Ishikawa (cell line): ENCODE measurements around the gene SAT2.

Experiments used
- CEBPB ChIP-seq: IDR thresholded peaks from 2 replicates; pipeline ENCODE4 v1.6.1; 2012
- CREB1 ChIP-seq: IDR thresholded peaks from 2 replicates; pipeline ENCODE4 v1.6.1; 2012; ENCODE audit warnings: low read depth
- EGR1 ChIP-seq: IDR thresholded peaks from 2 replicates; pipeline ENCODE4 v1.6.1; 2012
- EP300 ChIP-seq: IDR thresholded peaks from 2 replicates; pipeline ENCODE4 v1.6.1; 2012; ENCODE audit warnings: borderline replicate concordance
- FOXM1 ChIP-seq: IDR thresholded peaks from 2 replicates; pipeline ENCODE4 v1.6.1; 2012; ENCODE audit warnings: low read depth, borderline replicate concordance
- MAX ChIP-seq: IDR thresholded peaks from 2 replicates; pipeline ENCODE4 v1.6.1; 2012
- NFIC ChIP-seq: IDR thresholded peaks from 2 replicates; pipeline ENCODE4 v1.6.1; 2012
- RAD21 ChIP-seq: IDR thresholded peaks from 2 replicates; pipeline ENCODE4 v1.6.1; 2012; ENCODE audit warnings: low read depth
- TAF1 ChIP-seq: IDR thresholded peaks from 2 replicates; pipeline ENCODE4 v1.6.1; 2012; ENCODE audit warnings: low read depth, mild to moderate bottlenecking
- TCF12 ChIP-seq: IDR thresholded peaks from 2 replicates; pipeline ENCODE4 v1.6.1; 2012; ENCODE audit warnings: low read depth
- TEAD4 ChIP-seq: IDR thresholded peaks from 2 replicates; pipeline ENCODE4 v1.6.1; 2012
- YY1 ChIP-seq: IDR thresholded peaks from 2 replicates; pipeline ENCODE4 v1.6.1; 2012; ENCODE audit warnings: low read depth
- ZBTB7A ChIP-seq: IDR thresholded peaks from 2 replicates; pipeline ENCODE4 v1.6.1; 2012; ENCODE audit warnings: low read depth
- TF ChIP-seq, protein P1 (sequence below): IDR thresholded peaks from 2 replicates; pipeline ENCODE4 v1.6.1; 2012; ENCODE audit warnings: low read depth, mild to moderate bottlenecking
- TF ChIP-seq, protein P2 (sequence below): IDR thresholded peaks from 2 replicates; pipeline ENCODE4 v1.6.1; 2012

SAT2 gene

GRCh38 chr17:7627250-7628121 lies at the start of gene SAT2:
SAT2 (minus strand) TSS chr17:7627821; CDS start chr17:7627635, 186 bp downstream.
- TF ChIP-seq EP300 (no peak), CREB1 (no peak), NFIC (no peak), EGR1 (peak; percentile 63; the same call in 1 of the 2 replicates), ZBTB7A (peak; percentile 84), FOXM1 (no peak), TAF1 (peak; percentile 70), MAX (no peak), TCF12 (no peak), RAD21 (no peak), TEAD4 (peak; percentile 48; the same call in 1 of the 2 replicates), CEBPB (no peak), YY1 (no peak)
- TF ChIP-seq, protein P1, sequence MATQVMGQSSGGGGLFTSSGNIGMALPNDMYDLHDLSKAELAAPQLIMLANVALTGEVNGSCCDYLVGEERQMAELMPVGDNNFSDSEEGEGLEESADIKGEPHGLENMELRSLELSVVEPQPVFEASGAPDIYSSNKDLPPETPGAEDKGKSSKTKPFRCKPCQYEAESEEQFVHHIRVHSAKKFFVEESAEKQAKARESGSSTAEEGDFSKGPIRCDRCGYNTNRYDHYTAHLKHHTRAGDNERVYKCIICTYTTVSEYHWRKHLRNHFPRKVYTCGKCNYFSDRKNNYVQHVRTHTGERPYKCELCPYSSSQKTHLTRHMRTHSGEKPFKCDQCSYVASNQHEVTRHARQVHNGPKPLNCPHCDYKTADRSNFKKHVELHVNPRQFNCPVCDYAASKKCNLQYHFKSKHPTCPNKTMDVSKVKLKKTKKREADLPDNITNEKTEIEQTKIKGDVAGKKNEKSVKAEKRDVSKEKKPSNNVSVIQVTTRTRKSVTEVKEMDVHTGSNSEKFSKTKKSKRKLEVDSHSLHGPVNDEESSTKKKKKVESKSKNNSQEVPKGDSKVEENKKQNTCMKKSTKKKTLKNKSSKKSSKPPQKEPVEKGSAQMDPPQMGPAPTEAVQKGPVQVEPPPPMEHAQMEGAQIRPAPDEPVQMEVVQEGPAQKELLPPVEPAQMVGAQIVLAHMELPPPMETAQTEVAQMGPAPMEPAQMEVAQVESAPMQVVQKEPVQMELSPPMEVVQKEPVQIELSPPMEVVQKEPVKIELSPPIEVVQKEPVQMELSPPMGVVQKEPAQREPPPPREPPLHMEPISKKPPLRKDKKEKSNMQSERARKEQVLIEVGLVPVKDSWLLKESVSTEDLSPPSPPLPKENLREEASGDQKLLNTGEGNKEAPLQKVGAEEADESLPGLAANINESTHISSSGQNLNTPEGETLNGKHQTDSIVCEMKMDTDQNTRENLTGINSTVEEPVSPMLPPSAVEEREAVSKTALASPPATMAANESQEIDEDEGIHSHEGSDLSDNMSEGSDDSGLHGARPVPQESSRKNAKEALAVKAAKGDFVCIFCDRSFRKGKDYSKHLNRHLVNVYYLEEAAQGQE, result no peak
- TF ChIP-seq, protein P2, sequence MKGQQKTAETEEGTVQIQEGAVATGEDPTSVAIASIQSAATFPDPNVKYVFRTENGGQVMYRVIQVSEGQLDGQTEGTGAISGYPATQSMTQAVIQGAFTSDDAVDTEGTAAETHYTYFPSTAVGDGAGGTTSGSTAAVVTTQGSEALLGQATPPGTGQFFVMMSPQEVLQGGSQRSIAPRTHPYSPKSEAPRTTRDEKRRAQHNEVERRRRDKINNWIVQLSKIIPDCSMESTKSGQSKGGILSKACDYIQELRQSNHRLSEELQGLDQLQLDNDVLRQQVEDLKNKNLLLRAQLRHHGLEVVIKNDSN, result 0 out of 2 replicates have a peak, but pooled peaks have one; percentile 13

DNA sequence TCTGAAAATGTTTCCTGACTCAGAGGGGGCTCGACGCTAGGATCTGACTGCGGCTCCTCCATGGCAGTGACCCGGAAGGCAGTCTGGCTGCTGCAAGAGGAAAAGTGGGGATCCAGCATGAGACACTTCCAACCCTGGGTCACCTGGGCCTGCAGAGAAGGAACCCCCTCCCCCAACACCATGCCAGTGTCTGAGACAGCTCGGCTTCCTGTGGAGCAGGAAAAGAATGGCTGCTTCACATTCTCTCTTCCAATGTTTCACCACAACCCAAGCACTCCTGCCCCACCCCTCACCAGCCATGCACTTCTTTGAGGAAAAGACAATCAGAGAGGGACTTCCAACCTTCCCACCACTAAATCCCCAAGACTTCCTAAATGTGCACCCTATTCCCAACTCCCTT lies 48.9 kb upstream of the SAT2 start:
- TF ChIP-seq, protein P2, result no peak
- TF ChIP-seq CEBPB, result no peak
- no peak for TF ChIP-seq NFIC
- TF ChIP-seq EP300, result no peak
- no peak for TF ChIP-seq RAD21
- TF ChIP-seq CREB1, result no peak

GRCh38 chr17:7674934-7675333 lies 47.3 kb upstream of the SAT2 start:
- TF ChIP-seq, protein P1, result no peak
- no peak for TF ChIP-seq MAX
- TF ChIP-seq FOXM1, result no peak
- no peak for TF ChIP-seq EP300
- no peak for TF ChIP-seq ZBTB7A

GRCh38 chr17:7673239-7673638 lies 45.6 kb upstream of the SAT2 start:
- no peak for TF ChIP-seq TCF12
- peak; percentile 59 for TF ChIP-seq RAD21

- no peak for TF ChIP-seq RAD21
Observed at GRCh38 chr17:7668482-7668881, 40.9 kb upstream of the SAT2 start.

DNA sequence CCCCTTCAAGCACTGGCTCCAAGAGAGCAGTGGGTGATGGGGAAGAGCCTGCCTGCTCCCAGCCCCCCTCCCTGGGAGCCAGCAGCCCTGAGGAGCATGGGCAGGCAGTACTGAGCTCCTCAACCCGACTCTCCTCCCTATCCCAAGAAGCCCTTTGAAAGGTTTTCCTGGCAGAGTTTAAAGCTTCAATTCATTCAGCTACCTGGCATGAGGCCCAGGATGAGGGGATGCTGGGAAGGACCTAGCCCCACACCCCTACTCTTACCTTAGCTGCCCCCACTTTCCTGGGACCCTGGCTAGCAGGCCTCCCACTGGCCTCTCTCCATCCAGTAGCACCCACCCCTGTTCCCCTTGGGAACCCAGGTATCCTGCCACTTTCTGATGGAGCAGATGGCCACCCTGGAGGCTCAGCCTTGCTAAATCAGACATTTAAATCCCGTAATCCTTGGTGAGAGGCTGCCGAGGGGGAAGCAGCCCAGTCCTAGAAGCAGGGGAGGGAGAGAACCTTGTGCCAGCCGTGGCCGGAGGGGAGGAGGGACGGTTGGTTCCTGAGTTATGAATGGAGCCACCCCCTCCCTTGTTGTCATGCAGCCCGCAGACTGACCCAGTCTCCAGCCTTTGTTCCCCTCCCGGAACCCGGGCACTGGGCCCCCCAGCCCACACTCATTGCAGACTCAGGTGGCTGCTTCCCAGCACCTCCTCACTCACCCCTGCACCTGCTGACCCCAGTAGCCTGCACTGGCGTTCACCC lies 40.2 kb upstream of the SAT2 start:
- TF ChIP-seq MAX (no peak), RAD21 (no peak), TAF1 (no peak), NFIC (no peak), FOXM1 (no peak), YY1 (no peak), TCF12 (no peak), TEAD4 (no peak), ZBTB7A (no peak), EP300 (no peak), CEBPB (no peak)
- TF ChIP-seq, protein P2, result no peak
- TF ChIP-seq, protein P1, result no peak
